ENCODE results near the gene DPPA4. TPM values are rescaled to one million over a fixed set of nuclear protein-coding genes. Genes with fewer than 3 reads are reported as not detected.

DPPA4 gene
- total RNA-seq, 6 experiments from 2014 or later: 0.39 to 1.3 (median 0.65) TPM; not detected in 2

- WGBS (ENCODE audit: insufficient coverage, low coverage, low lambda C conversion rate, missing lambda C conversion rate): 95% methylated on average over 3 of the region's 3 CpGs
- no peaks in the 10 kb centered on the region for H3K36me3 ChIP-seq
- DNase-seq: no peak
- TF ChIP-seq POLR2A (IDR thresholded peaks at IDR 0.05) (no peak), CTCF (IDR thresholded peaks at IDR 0.05) (no peak)
- intact Hi-C loops (cut with DNase I): no loop called here
- no peaks in the 10 kb centered on the region for H3K4me1 ChIP-seq
- ATAC-seq: no peak
- no peaks in the 10 kb centered on the region for H3K27me3 ChIP-seq
- H3K4me3 ChIP-seq: no peak overlapping the region
- no peaks in the 10 kb centered on the region for H3K9me3 ChIP-seq
- H3K27ac ChIP-seq: no peak overlapping the region
These were observed 9.1 kb downstream of the DPPA4 start for GRCh38 chr3:109328202-109328601.

- 70% methylated on average over 3 of the region's 3 CpGs for WGBS (ENCODE audit: insufficient coverage, low coverage, low lambda C conversion rate, missing lambda C conversion rate)
- H3K36me3 ChIP-seq: no peaks in the 10 kb centered on the region
- TF ChIP-seq CTCF (IDR thresholded peaks at IDR 0.05) (no peak), POLR2A (IDR thresholded peaks at IDR 0.05) (no peak)
- H3K4me3 ChIP-seq: no peak overlapping the region
- intact Hi-C loops (cut with DNase I): no loop called here
- no peak for ATAC-seq
- no peak overlapping the region for H3K27ac ChIP-seq
- H3K27me3 ChIP-seq: no peaks in the 10 kb centered on the region
- H3K9me3 ChIP-seq: no peaks in the 10 kb centered on the region
- DNase-seq: no peak
- H3K4me1 ChIP-seq: no peaks in the 10 kb centered on the region
These were observed 11.7 kb downstream of the DPPA4 start for GRCh38 chr3:109325657-109326056.

GRCh38 chr3:109325109-109325508 is 12.2 kb downstream of the DPPA4 start:
- no peak overlapping the region for H3K27ac ChIP-seq
- ATAC-seq (no peak), DNase-seq (no peak)
- no peak for TF ChIP-seq CTCF (IDR thresholded peaks at IDR 0.05)
- no peak for TF ChIP-seq POLR2A (IDR thresholded peaks at IDR 0.05)
- H3K36me3 ChIP-seq: no peaks in the 10 kb centered on the region
- intact Hi-C loops (cut with DNase I): no loop called here
- no peak overlapping the region for H3K4me3 ChIP-seq
- 91% methylated on average over 3 of the region's 5 CpGs for WGBS (ENCODE audit: insufficient coverage, low coverage, low lambda C conversion rate, missing lambda C conversion rate)
- no peaks in the 10 kb centered on the region for H3K9me3 ChIP-seq
- no peaks in the 10 kb centered on the region for H3K4me1 ChIP-seq
- H3K27me3 ChIP-seq: no peaks in the 10 kb centered on the region

GRCh38 chr3:109316162-109316730 is 21.1 kb downstream of the DPPA4 start, which contains the start of gene DPPA2:
Gene DPPA2 (minus strand): TSS chr3:109316517. CDS start chr3:109314542, 1,975 bp downstream.
- intact Hi-C loops (cut with DNase I): no loop called here
- Histone ChIP-seq H3K36me3 (no peaks in the 10 kb centered on the region), H3K9me3 (no peaks in the 10 kb centered on the region), H3K27me3 (no peaks in the 10 kb centered on the region), H3K4me1 (no peaks in the 10 kb centered on the region), H3K4me3 (no peak within 1 kb of the TSS), H3K27ac (no peak within 1 kb of the TSS)
- TF ChIP-seq POLR2A (IDR thresholded peaks at IDR 0.05): no peak
- no peak for TF ChIP-seq CTCF (IDR thresholded peaks at IDR 0.05)
- ATAC-seq: no peak
- no peak for DNase-seq
- WGBS (ENCODE audit: insufficient coverage, low coverage, low lambda C conversion rate, missing lambda C conversion rate): 91% methylated on average over 6 of the region's 21 CpGs

GRCh38 chr3:109313061-109313460 is 24.3 kb downstream of the DPPA4 start:
- H3K36me3 ChIP-seq: no peaks in the 10 kb centered on the region
- DNase-seq (no peak), ATAC-seq (no peak)
- intact Hi-C loops (cut with DNase I): no loop called here
- TF ChIP-seq CTCF (IDR thresholded peaks at IDR 0.05) (no peak), POLR2A (IDR thresholded peaks at IDR 0.05) (no peak)
- no peak overlapping the region for H3K27ac ChIP-seq
- H3K27me3 ChIP-seq: no peaks in the 10 kb centered on the region
- H3K4me3 ChIP-seq: no peak overlapping the region
- WGBS (ENCODE audit: insufficient coverage, low coverage, low lambda C conversion rate, missing lambda C conversion rate): 79% methylated on average over 1 of the region's 1 CpG
- no peaks in the 10 kb centered on the region for H3K4me1 ChIP-seq
- no peaks in the 10 kb centered on the region for H3K9me3 ChIP-seq

All from right lobe of liver (tissue), 6 donors.